Amniotic epithelial cell (primary cell): ENCODE results near the gene TCEANC2.
"Not testable (repeated sequence)": the region's sequence is repeated elsewhere in the genome, so short reads cannot be mapped to it uniquely, and the experiment has no call there.

Experiments
- DNase-seq: peaks from one replicate; pipeline ENCODE4 v3.0.0-alpha.2; 2010; ENCODE audit warnings: low read depth

TCEANC2 gene

DNA sequence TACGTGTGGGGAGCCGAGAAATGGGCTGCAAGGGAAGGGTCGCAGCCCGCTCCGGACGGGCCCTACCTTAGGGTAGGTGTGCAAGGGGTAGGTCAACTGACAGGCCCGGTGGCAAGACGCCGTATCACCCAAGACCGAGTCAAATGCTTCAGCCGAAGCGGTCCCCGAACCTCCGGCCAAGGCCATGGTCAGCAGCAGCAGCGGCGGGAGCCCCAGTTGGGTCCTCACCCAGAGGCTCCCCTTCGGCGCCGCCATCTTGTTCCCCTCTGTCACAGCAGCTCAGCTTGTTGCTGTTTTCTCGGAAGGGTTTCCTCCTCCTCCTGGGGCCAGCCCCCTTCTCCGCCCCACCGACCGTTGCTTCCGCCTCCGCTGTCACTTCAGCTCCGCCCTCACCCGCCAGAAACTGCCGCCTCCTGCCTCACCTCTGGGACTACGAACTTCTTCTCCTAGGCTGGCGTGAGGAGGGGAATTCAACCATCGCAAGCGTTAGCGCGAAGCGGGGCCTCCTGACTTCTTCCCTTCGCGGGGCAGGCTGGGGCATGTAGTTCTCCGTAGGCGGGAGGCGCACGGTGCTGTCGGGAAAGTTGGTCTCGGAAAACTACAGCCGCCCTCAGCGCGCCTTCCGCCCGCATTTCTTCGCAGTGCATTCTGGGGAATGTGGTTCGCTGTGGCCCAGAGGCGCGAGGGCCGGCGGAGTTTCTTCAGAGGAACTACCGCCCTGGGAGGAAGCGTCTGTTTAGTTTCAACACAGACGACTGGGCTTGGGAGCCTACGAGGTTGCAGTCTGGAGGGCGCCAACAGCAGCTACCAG is at the start of gene TCEANC2, which contains the start of gene TMEM59:
Gene TCEANC2, plus strand, starts transcription at position 675 of the 811 bp plus-strand sequence. CDS start 815 bp downstream, outside the sequence.
Gene TMEM59, minus strand, starts transcription at position 271 of the 811 bp plus-strand sequence. Its CDS starts 16 bp downstream, at position 255.
- peak; percentile 99 for DNase-seq

DNA sequence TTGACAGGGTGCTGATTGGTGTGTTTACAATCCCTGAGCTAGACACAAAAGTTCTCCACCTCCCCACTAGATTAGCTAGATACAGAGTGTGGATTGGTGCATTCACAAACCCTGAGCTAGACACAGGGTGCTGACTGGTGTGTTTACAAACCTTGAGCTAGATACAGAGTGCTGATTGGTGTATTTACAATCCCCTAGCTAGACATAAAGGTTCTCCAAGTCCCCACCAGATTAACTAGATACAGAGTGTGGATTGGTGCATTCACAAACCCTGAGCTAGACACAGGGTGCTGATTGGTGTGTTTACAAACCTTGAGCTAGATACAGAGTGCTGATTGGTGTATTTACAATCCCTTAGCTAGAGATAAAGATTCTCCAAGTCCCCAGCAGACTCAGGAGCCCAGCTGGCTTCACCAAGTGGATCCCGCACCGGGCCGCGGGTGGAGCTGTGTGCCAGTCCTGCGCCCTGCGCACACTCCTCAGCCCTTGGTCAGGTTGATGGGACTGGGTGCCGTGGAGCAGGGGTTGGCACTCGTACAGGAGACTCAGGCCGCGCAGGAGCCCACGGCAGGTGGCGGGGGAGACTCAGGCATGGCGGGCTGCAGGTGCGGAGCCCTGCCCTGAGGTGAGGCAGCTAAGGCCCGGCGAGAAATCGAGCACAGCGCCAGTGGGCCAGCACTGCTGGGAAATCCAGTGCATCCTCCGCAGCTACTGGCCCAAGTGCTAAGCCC is 49.5 kb upstream of the TCEANC2 start:
- not testable (repeated sequence) for DNase-seq

DNA sequence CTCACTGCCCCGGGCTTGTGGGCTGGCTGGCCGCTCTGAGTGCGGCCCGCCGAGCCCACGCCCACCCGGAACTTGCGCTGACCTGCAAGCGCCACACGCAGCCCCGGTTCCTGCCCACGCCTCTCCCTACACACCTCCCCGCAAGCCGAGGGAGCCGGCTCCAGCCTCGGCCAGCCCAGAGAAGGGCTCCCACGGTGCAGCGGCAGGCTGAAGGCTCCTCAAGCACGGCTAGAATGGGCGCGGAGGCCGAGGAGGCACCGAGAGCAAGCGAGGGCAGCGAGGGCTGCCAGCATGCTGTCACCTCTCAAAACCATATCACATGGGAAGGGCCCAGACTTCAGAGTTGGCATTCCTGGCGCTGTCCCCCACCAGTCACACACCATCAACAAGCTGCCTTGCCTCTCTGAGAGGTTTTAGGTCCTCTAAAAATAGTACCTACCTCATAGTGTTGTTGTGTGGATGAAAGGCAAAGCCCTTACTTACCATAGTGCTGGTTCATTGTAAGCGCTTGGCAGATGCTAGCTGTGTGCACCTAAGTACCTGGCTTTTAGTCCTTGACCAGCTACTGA is 48.8 kb upstream of the TCEANC2 start:
- DNase-seq: no peak

DNA sequence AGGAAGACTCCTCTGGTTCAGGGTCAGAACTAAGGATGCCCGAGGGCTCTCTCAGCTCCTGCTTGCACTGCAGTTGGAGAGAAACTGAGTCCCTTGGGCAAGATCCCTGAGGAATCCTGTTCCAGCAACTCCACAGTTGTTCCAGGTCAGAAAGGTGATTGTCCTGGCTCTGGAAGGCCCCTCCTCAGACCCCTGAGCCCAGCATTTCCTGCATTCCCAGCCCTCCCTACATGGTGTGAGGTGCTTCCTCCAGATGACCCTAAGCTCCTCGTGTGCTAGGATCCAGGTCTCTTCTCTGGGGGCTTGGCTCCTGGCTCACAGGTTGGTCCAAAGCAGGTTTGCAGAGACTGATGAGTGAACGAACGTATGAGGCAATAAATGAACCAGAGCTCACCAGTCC is 46.9 kb upstream of the TCEANC2 start:
- no peak for DNase-seq

DNA sequence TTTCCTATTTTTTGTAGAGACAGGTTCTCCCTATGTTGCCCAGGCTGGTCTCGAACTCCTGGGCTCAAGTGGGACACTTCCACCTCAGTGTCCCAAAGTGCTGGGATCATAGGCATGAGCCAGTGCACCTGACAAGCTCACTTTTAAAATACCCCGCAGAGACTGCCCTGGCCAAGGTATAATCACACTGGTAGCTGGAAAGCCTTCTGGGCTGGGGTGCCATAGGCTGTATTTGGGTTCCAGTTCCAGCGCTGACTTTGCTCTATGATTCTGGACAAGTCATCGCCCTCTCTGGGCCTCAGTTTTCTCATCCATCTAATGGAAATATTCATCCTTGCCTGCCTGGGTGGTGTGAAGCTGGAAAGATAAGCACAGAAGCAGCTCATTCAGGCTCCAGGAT is 45.8 kb upstream of the TCEANC2 start:
- no peak for DNase-seq

DNA sequence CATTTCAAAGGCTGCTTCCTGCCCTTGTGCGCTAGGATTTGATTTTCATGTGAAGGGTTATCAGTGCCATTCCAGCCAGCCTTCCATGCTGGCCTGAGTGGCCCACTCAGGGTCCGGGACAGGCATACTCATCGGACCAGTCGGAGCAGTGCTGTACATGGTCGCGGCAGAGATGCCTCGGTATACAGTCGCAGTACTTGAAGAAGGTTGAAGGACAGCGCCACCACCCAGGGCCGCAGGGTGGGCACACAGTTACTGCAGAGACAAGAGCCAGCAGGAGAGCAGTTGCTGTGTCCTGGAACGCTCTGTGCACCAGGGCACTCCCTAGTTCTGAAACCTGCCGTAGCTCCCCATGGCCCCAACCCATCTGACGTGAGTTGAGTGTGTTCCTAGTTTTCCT is 44.5 kb upstream of the TCEANC2 start:
- DNase-seq: no peak

DNA sequence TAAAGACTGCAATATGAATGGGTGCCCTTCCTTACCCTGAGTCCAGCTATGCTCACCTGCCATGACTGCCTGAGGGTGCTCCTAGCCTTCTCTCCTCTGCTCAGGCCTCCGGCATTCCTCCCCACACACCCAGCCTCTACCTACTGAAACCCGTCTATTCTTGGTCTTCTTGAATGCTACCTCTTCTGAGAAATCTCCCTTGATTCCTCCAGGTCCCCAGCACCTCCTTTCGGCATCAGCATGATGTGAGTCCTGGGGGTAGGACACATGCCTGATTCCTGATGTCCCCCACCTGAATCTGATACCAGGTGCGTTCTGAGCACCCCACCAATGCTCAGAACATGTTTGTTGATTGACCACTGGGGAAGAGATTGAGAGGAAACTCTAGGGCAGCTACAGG is 44.0 kb upstream of the TCEANC2 start:
- DNase-seq: no peak

DNA sequence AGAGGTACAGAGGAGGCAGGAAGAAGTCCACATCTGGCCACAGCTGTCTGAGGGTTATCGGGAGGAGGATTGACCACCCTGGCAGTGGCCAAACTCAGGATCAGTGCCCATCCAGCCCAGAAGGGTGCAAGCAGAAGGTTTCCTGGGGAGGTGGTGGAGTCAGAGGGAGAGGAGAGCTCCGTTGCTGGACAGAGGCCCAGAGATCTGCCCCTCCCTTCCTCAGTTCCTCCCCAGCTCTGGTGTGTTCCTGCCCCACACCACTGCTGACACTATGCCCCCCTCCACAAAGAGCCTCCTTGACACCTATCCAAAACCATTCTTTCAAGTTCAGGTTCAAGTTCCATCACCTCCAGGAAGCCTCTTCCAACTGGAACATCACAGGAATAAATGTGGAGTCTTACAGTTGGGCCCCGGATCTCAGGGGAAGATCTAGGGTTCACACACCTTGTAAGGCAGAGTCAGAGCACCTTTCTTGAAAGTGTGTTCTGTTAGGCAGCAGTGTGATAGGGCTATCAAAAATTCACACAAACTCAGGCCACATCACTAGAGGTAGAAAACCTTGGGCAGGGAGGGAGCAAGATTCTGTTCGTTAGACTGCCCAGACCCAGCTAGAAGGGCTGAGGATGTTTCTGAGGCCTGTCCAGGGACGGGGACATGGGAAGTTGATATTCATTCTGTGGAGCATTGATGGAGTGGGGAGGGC is 42.8 kb upstream of the TCEANC2 start:
- no peak for DNase-seq

DNA sequence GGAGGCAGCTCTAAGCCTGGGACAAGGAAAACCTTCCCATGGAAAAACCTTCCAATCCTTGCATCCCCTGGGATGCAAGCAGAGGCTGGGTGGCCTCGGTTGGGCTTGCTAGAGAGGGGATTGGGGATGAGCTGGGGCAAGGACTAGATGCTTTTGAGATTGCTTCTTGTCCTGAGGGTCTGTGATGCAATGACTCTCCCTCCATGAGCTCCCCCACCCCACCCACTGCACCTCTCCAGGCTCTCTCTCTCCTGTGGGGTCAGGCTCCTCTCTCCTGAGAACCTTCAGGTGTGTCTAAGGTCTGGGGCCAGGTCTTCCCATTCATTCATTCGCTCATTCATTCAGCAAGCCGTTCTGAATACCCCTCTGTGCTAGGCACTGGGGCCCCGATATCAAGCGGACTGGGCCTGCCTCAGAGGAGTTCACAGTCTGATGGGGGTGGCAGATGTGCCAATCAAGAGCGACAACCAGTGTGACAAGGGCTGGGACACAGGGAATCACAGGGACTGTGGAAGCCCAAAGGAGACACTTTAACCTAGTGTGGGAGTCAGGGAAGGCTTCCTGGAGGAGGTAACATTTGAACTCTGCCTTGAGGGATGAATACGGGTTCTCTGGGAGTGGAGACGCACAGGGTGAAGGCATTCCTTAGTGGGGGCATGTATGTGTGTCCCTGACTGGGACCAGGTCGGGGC is 41.9 kb upstream of the TCEANC2 start:
- no peak for DNase-seq

DNA sequence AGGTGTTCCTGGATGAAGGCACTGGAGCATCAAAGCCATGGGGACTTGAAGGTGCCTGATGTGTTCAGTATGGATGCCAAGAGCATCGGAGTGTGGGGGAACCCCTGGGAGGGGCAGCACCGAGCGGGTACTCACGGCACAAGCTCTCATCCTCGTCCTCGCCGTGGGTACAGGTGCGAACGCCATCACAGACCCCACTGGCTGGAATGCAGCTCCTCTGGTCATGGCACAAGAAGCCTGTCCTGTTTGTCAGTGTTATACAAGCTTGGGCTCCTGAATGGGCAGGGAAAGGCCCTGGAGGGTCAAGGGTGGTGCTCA is 41.4 kb upstream of the TCEANC2 start:
- DNase-seq: no peak

DNA sequence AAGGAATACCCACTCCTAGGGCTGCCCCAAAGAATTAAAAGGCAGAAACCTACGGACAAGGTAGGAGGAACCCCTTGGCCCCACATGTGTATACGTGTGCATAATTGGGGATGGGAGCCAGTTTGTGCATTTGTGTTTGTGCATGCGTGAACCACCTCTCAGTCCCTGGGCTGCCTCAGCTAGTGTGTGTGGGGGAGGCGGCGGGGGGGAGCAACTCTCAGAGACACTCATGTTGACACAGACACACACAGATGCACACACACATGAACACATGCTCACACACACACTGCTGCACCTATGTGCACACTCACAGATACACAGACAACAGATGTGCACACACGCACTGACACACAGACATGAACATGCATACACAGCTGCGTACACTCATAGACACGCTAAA is 40.5 kb upstream of the TCEANC2 start:
- DNase-seq: no peak

DNA sequence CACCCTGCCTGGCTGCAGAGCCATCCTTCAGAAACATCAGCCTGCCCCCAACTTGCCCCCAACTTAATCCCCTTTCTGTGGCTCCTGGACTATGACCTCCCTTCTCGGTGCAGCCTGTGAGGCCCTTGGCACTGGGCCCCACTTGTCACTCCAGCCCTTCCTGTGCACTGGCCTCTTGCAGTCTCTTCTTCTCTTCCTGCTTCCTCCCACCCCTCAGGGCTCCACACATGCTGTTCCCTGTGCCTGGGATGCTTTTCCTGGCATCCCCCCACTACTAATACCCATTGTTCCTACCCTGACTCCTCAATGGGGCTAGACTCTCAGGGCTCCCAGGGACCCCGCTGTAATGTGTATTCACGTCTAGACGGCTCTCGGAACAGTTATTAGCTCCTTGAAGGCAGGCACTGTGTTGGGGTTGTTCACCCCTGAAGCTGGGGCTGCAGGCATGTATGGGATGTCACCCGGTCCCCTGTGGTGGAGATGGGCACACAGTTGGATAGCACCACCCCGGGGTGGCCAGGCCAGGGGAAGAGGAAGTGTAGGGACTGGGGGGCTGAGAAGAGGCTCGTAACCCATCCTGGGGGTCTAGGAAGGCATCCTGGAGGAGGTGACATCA is 39.9 kb upstream of the TCEANC2 start:
- no peak for DNase-seq

DNA sequence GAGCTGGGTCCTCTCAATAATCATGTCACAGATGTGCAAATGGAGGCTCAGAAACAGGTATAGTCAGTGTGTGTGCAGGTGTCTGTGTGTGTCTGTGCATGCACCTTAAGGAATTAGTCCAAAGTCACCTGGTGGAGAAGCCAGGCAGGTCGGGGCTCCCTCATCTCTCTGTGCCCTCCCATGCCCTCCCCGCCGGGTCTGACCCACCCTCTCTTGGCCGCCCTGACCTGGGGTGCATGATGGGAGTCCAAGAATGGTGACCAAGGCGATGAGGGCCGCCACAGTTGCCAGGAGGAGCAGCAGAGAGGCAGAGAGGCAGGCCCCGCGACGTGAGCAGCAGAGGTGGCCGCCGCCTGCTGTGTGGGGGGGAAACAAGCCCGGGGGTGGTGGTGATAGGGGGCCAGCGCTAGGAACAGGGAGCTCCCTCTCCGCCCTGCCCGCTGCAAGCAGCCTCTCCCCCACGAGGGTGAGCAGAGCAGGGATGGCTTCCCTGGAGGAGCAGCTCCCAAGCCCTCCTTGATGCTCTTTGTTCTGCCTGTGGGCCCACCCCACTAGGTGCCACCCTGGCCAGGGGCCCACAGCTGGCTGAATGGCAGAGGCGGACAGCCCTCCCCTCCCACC is 39.3 kb upstream of the TCEANC2 start:
- no peak for DNase-seq

DNA sequence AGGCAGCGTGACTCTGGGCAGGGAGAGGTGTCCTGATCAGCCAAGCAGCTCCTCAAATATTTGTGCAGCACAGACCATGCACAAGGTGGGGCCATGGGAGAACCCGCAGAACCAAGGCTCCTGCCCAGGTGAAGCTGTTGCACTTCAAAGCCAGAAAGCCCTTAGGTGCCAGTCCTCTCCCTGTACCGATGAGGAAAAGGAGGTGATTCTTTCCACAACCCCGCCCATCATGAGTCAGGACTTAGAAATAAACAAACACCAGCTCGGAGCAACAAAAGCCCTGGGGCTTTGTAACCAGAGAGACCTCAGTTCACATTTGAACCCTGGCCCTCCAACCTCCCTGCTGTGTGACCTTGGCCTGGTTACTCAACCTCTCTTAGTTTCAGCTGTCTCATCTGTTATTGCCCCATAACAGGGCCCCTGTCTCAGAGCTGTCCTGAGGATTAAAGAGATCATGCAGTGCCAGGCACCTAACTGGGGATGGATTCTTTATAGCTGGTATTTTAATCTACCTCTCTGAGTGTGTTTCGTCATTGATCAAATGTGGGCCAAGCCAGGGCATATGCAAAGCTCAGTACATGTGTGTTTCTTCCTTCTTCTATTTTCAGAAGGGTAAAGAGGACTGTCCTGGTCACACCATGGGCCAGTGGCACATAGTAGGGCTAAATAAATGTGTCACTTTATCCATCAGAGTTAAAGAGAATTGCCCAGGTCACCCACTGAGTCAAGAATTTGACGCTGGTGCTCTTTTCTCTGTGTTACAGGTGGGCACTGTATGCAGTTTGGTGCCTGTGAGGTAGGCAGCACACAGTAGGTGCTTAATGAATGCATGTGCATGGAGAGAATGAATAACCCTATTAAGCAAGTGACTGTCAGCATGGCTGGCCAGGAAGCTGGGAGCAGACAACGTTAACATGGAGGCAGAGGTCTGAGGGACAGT is 36.8 kb upstream of the TCEANC2 start:
- DNase-seq: peak; percentile 97

DNA sequence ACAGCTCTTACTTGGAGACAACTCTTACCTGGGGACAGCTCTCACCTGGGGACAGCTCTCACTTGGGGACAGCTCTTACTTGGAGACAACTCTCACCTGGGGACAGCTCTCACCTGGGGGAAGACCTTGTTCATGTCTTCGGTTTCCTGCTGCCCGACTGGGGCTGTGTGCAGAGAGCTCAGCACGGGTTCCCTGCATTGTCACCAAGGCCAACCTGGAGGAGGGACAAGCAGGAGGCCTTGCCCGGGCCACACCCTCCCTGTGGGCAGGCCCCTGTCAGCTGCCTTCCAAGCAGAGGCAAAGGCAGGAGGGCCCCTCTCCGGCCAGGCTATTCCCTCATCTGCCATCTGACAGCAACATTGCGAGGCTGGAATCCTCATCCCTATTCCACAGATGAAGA is 35.4 kb upstream of the TCEANC2 start, which contains the start of gene LDLRAD1:
Gene LDLRAD1, minus strand, starts transcription at position 208 of the 400 bp plus-strand sequence. Its CDS starts 74 bp downstream, at position 134.
- no peak for DNase-seq

DNA sequence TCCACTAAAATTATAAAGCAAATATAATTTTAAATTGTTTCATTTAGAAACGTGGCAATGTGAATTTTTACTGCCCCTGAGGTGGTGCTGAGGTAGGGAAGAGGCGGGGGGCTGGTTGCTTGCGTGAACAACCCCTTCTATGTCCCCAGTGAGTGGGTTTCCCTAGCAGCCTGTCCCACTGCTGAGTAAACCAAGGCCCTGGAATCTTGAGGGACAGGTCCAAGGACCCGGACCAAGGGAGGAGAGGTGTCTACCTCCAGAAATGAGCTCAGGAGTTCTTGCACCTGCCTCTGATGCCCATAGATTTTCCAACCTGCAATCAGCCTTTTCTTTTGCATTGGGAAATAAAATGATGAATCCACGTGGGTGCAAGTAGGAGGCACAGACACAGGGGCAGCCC is 34.8 kb upstream of the TCEANC2 start:
- DNase-seq: no peak

DNA sequence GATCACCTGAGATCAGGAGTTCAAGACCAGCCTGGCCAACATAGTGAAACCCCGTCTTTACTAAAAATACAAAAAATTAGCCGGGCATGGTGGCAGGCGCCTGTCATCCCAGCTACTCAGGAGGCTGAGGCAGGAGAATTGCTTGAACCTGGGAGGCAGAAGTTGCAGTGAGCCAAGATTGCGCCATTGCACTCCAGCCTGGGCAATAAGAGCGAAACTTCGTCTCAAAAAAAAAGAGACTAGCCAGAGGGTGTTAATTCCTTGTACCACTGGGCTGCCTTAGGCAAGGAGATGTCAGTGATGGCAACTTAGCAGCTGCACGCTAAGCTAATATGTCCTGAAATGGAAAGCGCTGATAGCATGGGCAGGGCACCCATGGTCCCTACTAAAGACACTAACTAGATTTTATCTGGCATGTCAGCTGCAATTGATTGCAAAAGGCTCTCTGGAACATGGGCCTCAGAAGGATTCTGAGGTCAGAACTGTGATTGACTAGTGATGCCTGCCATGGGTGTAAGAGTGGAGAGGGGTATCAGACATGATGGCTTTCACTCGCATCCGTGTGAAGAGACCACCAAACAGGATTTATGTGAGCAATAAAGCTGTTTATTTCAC is 33.7 kb upstream of the TCEANC2 start:
- DNase-seq: peak; percentile 26

DNA sequence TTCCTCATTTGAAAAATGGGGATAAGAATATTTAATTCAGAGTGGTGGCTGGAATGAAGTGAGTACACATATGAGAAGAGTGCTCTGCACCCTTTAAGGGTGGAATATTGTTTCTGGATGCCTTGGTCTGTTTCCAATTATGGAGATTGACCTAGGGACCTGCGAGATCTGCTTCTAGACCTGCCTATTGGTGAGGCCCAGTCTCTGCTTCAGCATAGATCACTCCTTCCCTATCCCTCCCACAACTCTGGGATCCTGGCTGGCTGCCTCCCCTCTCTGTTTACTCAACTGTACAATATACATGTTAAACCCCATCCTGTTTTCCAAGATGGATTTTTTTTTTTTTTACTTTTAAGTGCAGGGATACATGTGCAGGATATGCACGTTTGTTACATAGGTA is 29.1 kb upstream of the TCEANC2 start:
- no peak for DNase-seq

DNA sequence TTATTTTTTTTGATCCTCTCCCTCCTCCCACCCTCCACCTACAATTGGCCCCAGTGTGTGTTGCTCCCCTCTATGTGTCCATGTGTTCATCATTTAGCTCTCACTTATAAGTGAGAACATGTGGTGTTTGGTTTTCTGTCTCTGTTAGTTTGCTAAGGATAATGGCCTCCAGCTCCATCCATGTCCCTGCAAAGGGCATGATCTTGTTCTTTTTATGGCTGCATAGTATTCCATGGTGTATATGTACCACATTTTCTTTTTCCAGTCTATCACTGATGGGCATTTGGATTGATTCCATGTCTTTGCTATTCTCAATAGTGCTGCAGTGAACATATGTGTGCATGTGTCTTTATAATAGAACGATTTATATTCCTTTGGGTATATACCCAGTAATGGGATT is 28.6 kb upstream of the TCEANC2 start:
- DNase-seq: not testable (repeated sequence)
